GM18505 (cell line): ENCODE data around the gene JPH4.

Experiments
- ATAC-seq: cut with Tn5 transposase; IDR thresholded peaks from one replicate; pipeline ENCODE4 v1.9.1; 2021; ENCODE audit not compliant: unreplicated experiment
- POLR2A ChIP-seq: IDR thresholded peaks from 4 replicates; pipeline ENCODE4 v1.6.1; 2011; ENCODE audit warnings: borderline replicate concordance; ENCODE audit not compliant: insufficient read depth, insufficient read length; ENCODE audit errors: extremely low read depth

Gene JPH4

DNA sequence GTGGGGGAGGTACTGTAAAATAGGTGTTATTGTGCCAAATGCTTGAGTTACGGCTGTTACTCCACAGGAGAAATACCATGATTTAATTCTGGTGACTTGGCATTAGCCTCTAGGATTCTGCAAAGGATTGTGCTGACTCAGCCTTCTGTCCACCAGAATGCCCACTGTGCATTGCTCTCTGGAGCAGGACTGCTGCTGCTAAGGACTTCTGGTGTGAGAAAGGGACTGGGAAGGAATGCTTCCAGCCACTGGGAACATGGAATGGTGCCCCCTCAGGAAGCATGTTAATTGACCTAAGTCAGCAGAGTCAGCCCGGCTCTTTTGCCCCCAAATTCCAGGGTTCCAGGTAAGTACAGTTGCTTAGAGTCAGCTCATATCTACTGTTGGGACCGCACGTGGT lies 59.9 kb downstream of the JPH4 start:
- ATAC-seq, result no peak
- TF ChIP-seq POLR2A, result no peak
